Stromal cell of bone marrow (primary cell): ENCODE results near the gene GHRH.

Source experiments
- DNase-seq: peaks from one replicate; pipeline ENCODE4 v3.0.0-alpha.2; 2012; ENCODE audit warnings: low read depth

The GHRH gene

GRCh38 chr20:37260923-37261322 lies 691 bp downstream of the GHRH start:
- DNase-seq, result no peak

DNA sequence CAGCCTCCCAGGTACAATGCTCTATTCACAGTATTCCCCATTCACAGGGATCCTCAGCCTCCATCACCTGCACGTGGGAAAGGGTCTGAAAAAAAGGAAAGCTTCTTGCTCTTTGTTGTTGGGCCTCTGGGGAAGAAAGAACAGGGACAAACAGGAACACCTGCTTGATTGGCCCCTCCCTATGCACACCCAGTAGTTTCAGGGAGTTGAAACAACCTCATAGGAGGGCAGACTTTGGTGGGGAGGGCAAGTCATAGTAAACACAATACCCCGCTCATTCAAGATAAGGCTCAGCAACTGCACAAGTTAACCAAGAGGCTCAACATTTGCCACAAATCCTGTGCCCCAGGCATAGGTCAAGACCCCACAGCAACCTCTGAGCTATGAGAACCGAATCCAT lies 1.7 kb downstream of the GHRH start:
- no peak for DNase-seq

DNA sequence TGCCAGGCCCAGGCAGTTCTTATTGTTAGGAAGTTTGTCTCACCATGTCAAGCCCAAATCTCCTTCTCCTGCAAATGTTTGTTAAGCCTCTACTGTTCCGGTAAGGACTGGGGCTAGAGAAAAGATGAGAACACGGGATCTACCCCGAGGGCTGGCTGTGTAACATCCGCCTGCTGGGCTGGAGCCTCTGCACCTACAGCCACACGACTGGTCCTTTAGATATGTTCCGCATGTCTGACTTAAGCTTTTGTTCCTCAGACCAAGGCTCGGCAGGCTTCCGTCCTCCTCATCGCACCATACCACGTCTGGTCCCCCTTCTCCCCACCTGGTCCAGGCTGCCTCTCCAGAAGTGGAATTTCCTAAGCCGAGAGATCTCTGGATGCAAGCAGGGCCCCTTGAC lies 2.6 kb downstream of the GHRH start:
- no peak for DNase-seq

- no peak for DNase-seq
Measured at GRCh38 chr20:37257988-37258387, 3.6 kb downstream of the GHRH start.

- no peak for DNase-seq
Measured at GRCh38 chr20:37257530-37257929, 4.1 kb downstream of the GHRH start.

DNA sequence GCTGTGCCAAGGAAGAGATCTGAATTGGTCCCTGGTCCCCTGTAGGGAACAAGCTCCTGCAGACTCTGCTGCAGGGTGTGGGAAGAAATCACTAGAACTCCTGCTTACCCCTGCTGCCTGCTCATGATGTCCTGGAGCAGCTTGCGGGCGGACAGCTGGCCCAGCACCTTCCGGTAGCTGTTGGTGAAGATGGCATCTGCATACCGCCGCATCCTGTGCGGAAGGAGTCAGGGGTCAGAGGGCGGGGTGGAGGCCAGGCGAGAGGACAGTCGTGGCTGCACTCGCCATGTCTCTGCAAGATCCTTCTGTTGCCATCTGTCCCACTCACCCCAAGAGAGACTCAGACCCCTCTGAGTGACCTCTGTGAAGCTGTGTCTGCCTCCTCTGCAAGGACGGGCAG lies 5.3 kb downstream of the GHRH start:
- no peak for DNase-seq

- no peak for DNase-seq
Measured at GRCh38 chr20:37254114-37254878, 7.3 kb downstream of the GHRH start.

DNA sequence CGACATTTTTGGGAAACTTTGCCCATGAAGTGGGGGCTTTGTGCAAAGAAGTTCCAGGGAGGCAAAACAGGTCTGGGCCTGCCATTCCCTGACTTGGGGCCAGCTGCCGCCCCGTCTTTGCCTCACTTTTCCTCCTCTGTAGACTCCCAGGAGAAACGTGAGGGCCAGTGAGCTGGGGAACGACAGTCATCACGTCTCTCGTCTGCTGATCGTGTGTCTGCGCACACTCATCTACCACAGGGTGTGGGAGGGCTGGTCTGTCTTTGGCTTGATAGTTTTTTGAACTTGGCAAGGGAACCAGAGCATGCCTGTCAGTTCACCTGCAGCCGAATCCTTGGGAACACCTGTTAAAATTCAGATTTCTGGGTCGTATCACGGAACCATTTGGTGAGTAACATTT lies 8.5 kb downstream of the GHRH start:
- DNase-seq, result no peak

GRCh38 chr20:37251825-37252477 lies 9.7 kb downstream of the GHRH start:
- no peak for DNase-seq

DNA sequence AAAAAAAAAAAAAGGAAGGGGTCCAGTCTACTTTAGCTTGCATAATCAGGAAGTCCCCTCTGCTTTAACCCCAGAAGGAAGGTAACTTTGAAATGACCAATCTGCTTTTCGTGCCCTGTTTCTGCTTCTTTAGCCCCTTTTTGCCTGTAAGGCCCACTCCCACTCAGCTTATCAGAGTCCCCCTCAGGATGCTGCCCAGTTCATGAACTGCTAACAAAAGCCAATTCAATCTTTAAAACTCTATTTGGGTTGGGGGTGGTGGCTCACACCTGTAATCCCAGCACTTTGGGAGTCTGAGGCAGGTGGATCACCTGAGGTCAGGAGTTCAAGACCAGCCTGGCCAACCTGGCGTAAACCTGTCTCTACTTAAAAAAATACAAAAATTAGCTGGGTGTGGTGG lies 12.3 kb downstream of the GHRH start:
- no peak for DNase-seq

DNA sequence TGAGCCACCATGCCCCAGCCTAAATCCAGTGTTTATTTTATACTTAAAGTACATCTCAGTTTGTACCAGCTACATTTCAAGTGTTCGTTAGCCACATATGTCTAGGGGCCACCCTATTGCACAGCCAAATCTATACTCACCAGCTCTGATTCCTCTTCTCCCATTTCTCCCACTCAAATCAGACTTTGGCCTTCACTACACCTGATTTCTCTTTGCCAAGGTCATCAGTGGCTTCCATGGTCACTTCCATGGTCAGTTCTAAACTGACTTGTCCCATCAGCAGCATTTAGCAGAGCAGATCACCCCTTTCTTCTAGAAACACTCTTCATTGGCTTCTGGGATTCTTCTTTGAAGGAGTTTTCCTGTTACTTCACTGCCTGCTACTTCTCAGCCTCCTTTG lies 14.1 kb downstream of the GHRH start:
- no peak for DNase-seq

DNA sequence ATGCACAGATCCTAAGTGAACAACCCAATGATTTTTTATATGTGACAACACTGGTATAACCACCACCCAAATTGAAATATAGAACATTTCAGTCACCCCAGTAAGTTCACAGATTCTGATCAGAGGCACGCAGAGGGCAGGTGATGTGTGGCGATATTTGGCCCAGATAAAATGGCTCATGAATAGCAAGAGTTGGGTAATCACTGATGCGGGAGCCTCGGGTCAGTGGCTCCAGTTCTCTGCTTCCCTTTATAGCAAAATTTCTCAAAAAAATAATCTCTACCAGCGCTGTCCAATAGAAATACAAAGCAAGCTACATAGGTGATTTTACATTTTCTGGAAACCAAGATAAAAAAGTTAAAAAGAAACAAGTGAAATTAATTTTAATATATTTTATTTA lies 14.9 kb downstream of the GHRH start:
- no peak for DNase-seq

- no peak for DNase-seq
Measured at GRCh38 chr20:37245216-37246150, 16.1 kb downstream of the GHRH start.

GRCh38 chr20:37244572-37244957 lies 17.0 kb downstream of the GHRH start:
- no peak for DNase-seq

- DNase-seq, result no peak
Measured at GRCh38 chr20:37243937-37244571, 17.6 kb downstream of the GHRH start.

GRCh38 chr20:37243076-37243936 lies 18.3 kb downstream of the GHRH start:
- DNase-seq, result no peak

DNA sequence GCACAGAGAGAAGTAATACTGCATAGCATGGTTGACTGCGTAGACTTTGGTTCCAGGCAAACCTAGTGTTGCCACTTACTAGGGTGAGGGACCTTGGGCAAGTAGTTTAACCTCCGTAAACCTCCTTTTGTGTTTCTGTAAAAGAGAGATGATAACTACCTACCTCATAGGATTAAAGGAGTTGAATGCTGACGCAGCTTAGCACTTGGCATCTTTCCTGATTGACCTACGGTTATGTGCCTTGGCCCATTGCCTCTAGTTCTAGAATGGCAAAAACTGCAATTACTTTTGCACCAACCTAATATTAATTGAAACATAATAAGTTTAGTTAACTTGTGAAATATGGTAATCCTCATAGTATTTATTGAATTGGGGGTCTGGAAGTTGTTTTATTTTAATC lies 19.1 kb downstream of the GHRH start:
- DNase-seq, result no peak

DNA sequence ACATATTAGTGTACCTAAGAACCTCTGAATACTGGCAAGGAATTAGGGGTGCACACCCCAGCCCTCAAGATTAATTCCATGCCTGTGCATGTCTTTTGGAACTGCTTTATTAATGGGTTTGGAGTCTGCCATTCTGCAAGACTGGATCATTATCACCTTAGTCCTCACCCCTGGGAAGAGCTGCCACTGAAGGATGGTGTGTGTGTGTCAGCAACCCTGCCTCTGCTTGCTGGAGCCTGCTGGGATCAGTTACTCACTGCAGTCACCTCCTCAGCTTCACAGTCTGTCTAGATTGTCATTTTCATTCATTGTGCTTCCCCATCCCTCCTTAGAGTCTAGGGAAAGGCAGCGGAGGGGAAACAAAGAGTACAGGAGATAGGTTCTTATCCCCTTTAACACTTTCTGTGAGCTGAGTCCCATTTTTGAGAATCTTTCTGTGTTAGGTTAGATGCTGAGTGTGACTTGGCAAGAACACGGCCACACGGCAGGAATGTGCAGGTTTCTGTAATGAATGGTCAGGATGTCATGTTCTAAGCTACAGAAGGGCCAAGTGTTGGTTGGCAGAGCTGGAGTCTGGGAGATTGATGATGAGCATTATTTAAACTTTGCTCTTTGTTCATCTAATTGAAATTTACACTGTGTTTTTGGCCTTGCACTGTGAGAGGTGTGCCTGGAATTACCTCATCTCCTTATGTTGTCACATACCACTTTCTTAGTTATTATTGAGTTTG lies 21.1 kb downstream of the GHRH start:
- no peak for DNase-seq

GRCh38 chr20:37238935-37239451 lies 22.6 kb downstream of the GHRH start:
- no peak for DNase-seq

- DNase-seq, result no peak
Measured at GRCh38 chr20:37238426-37238825, 23.2 kb downstream of the GHRH start.
